HG03575 (cell line): Measurements from ENCODE around the gene FAM110A.

Experiments
- ATAC-seq: cut with Tn5 transposase; IDR thresholded peaks from one replicate; pipeline ENCODE4 v1.9.1; 2021; ENCODE audit not compliant: unreplicated experiment, insufficient number of reproducible peaks, low FRiP score; ENCODE audit errors: extremely low read depth

The FAM110A gene

GRCh38 chr20:865440-865839 is 31.9 kb downstream of the FAM110A start:
- ATAC-seq: no peak

GRCh38 chr20:868279-868678 is 34.8 kb downstream of the FAM110A start:
- ATAC-seq: no peak

GRCh38 chr20:869606-870005 is 36.1 kb downstream of the FAM110A start:
- ATAC-seq: no peak

GRCh38 chr20:870758-871157 is 37.2 kb downstream of the FAM110A start:
- ATAC-seq: no peak

GRCh38 chr20:871436-871835 is 37.9 kb downstream of the FAM110A start:
- ATAC-seq: no peak

- no peak for ATAC-seq
These were observed 38.4 kb downstream of the FAM110A start for GRCh38 chr20:871948-872347.

- ATAC-seq: no peak
These were observed 39.5 kb downstream of the FAM110A start for GRCh38 chr20:872855-873520.

GRCh38 chr20:873875-874607 is 40.5 kb downstream of the FAM110A start:
- ATAC-seq: no peak

- ATAC-seq: no peak
These were observed 41.6 kb downstream of the FAM110A start for GRCh38 chr20:875115-875514.

- no peak for ATAC-seq
These were observed 44.3 kb downstream of the FAM110A start for GRCh38 chr20:877814-878213.

- no peak for ATAC-seq
These were observed 45.2 kb downstream of the FAM110A start for GRCh38 chr20:878511-879307.

- ATAC-seq: no peak
These were observed 46.1 kb downstream of the FAM110A start for GRCh38 chr20:879626-880025.

GRCh38 chr20:881051-881782 is 47.7 kb downstream of the FAM110A start:
- no peak for ATAC-seq

- ATAC-seq: no peak
These were observed 48.2 kb downstream of the FAM110A start for GRCh38 chr20:881783-882144.

GRCh38 chr20:884983-885952 is 51.8 kb downstream of the FAM110A start:
- no peak for ATAC-seq

- no peak for ATAC-seq
These were observed 53.6 kb downstream of the FAM110A start for GRCh38 chr20:887137-887536.

GRCh38 chr20:888057-888456 is 54.5 kb downstream of the FAM110A start:
- ATAC-seq: no peak

- no peak for ATAC-seq
These were observed 55.6 kb downstream of the FAM110A start for GRCh38 chr20:889106-889505.
